DOHH2 (cell line): ENCODE results near the gene EEF1B2.

Experiments used
- H3F3A ChIP-seq: fragments of 200-600 bp; sonication (generic), shearing (Covaris generic); 2 replicates; pipeline ENCODE4 v1.6.0; 2016; ENCODE audit warnings: antibody characterized with exemption, mild to moderate bottlenecking; ENCODE audit not compliant: control insufficient read depth, insufficient read depth
- H3K27ac ChIP-seq: fragments of 200-600 bp; sonication (generic); 2 replicates; pipeline ENCODE4 v1.5.1; 2014; ENCODE audit warnings: low read depth, mild to moderate bottlenecking, low read length, moderate library complexity
- H3K27me3 ChIP-seq: fragments of 200-600 bp; sonication (generic); 2 replicates; pipeline ENCODE4 v1.6.1; 2014; ENCODE audit warnings: mild to moderate bottlenecking, low read length, mixed read lengths; ENCODE audit not compliant: control insufficient read depth
- H3K36me3 ChIP-seq: fragments of 200-600 bp; sonication (generic); 2 replicates; pipeline ENCODE4 v1.6.1; 2014; ENCODE audit warnings: mild to moderate bottlenecking, low read length, moderate library complexity, mixed read lengths; ENCODE audit not compliant: control insufficient read depth
- H3K4me1 ChIP-seq: fragments of 200-600 bp; sonication (generic); 2 replicates; pipeline ENCODE4 v1.6.1; 2014; ENCODE audit warnings: mild to moderate bottlenecking, low read length, mixed read lengths; ENCODE audit not compliant: control insufficient read depth
- H3K4me2 ChIP-seq: fragments of 200-600 bp; sonication (generic); 2 replicates; pipeline ENCODE4 v1.6.0; 2014; ENCODE audit warnings: mild to moderate bottlenecking, low read length, moderate library complexity
- H3K4me3 ChIP-seq: fragments of 200-600 bp; sonication (generic); 2 replicates; pipeline ENCODE4 v1.5.1; 2014; ENCODE audit warnings: mild to moderate bottlenecking, low read length, mixed read lengths
- H3K79me2 ChIP-seq: fragments of 200-600 bp; sonication (generic); 2 replicates; pipeline ENCODE4 v1.6.1; 2014; ENCODE audit warnings: mild to moderate bottlenecking, low read length, mixed read lengths; ENCODE audit not compliant: control insufficient read depth
- H3K9me2 ChIP-seq: fragments of 200-600 bp; sonication (generic); replicated peaks from 2 replicates; pipeline ENCODE4 v1.6.1; 2014; ENCODE audit warnings: mild to moderate bottlenecking, low read length, mixed read lengths; ENCODE audit not compliant: control insufficient read depth
- H3K9me3 ChIP-seq: fragments of 200-600 bp; sonication (generic); 2 replicates; pipeline ENCODE4 v1.6.1; 2014; ENCODE audit warnings: antibody characterized with exemption, low read length, mixed read lengths; ENCODE audit not compliant: control insufficient read depth, insufficient read depth
- H4K20me1 ChIP-seq: fragments of 200-600 bp; sonication (generic); 2 replicates; pipeline ENCODE4 v1.6.0; 2014; ENCODE audit warnings: low read depth, mild to moderate bottlenecking, antibody characterized with exemption, low read length, moderate library complexity; ENCODE audit not compliant: control insufficient read depth, insufficient read depth
- CTCF ChIP-seq: fragments of 200-600 bp; sonication (generic); IDR thresholded peaks from one replicate; pipeline ENCODE4 v1.5.1; 2014; ENCODE audit warnings: antibody characterized with exemption, mild to moderate bottlenecking, low read depth, low read length; ENCODE audit not compliant: poor library complexity, severe bottlenecking
- EZH2phosphoT487 ChIP-seq: fragments of 200-600 bp; sonication (generic); IDR thresholded peaks from 2 replicates; pipeline ENCODE4 v1.6.1; 2017; ENCODE audit warnings: borderline replicate concordance, mild to moderate bottlenecking, antibody characterized with exemption, low read length, moderate library complexity, mixed read lengths

Gene EEF1B2

DNA sequence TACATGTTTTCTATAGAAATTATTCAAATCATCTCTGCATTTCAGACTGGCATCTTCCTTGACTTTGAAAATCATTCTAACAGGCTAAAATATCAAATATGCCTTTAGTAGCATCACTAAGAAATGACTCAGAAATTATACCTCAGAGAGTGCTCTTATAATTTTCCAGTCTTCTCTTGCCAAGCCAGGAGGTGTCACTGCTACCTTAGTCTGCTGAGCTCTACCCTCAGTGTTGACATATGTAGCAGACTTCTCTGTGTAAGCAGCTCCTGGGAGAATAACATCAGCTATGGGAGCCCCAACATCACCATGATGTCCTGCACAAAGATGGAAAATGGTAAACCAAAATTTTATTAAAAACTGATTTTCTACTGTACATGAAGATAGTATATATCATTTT lies 32.0 kb upstream of the EEF1B2 start:
- Histone ChIP-seq H3K9me3 (no peaks in the 10 kb centered on the region), H3K36me3 (peaks cover 71% of the 10 kb centered on the region), H3K27me3 (no peaks in the 10 kb centered on the region), H4K20me1 (no peaks in the 10 kb centered on the region), H3K4me1 (no peaks in the 10 kb centered on the region), H3F3A (0 out of 2 replicates have a peak, but pooled peaks cover 3% of the 10 kb centered on the region), H3K27ac (no peak overlapping the region), H3K79me2 (no peaks in the 10 kb centered on the region), H3K4me3 (no peak overlapping the region), H3K4me2 (no peak overlapping the region), H3K9me2 (no peaks in the 10 kb centered on the region)
- TF ChIP-seq CTCF (no peak), EZH2phosphoT487 (no peak)

DNA sequence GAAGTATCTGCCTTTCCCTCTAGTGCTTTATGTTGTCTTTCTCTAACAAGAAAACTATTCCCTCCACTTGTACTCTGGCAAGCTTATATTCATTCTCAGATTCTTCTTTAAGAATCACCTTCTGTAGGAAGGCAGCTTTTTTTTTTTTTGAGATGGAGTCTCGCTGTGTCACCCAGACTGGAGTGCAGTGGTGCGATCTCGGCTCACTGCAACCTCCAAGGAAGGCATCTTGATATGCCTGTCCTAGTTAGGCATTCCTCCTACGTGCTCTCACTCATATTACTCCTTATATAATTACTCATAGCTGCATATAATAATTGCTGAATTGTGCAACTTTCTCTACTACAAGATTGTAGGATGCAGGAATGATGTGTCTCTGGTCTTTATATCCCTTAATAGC lies 16.2 kb upstream of the EEF1B2 start:
- Histone ChIP-seq H3K27ac (no peak overlapping the region), H3F3A (0 out of 2 replicates have a peak, but pooled peaks cover 3% of the 10 kb centered on the region), H3K36me3 (peaks cover 85% of the 10 kb centered on the region), H3K4me1 (no peaks in the 10 kb centered on the region), H4K20me1 (no peaks in the 10 kb centered on the region), H3K4me2 (no peak overlapping the region), H3K4me3 (no peak overlapping the region), H3K9me2 (no peaks in the 10 kb centered on the region), H3K27me3 (no peaks in the 10 kb centered on the region), H3K9me3 (no peaks in the 10 kb centered on the region), H3K79me2 (no peaks in the 10 kb centered on the region)
- TF ChIP-seq EZH2phosphoT487 (no peak), CTCF (no peak)

- Histone ChIP-seq H3K79me2 (no peaks in the 10 kb centered on the region), H3K9me2 (no peaks in the 10 kb centered on the region), H3K27me3 (no peaks in the 10 kb centered on the region), H3K36me3 (peaks cover 90% of the 10 kb centered on the region), H3K4me1 (no peaks in the 10 kb centered on the region), H4K20me1 (no peaks in the 10 kb centered on the region), H3F3A (0 out of 2 replicates have a peak, but pooled peaks cover 3% of the 10 kb centered on the region), H3K9me3 (no peaks in the 10 kb centered on the region), H3K4me3 (no peak overlapping the region), H3K4me2 (no peak overlapping the region), H3K27ac (no peak overlapping the region)
- TF ChIP-seq CTCF (no peak), EZH2phosphoT487 (no peak)
Observed at GRCh38 chr2:206144383-206144782, 15.3 kb upstream of the EEF1B2 start.
